ENCODE measurements around the gene SPATC1L. TPM values are rescaled to one million over a fixed set of nuclear protein-coding genes. Genes with fewer than 3 reads are reported as not detected.

SPATC1L gene
- polyA plus RNA-seq, 1 donor from 2014 or later, result 20.6 TPM

GRCh38 chr21:46119144-46119636, 65.1 kb downstream of the SPATC1L start:
- Histone ChIP-seq H3F3A (ENCODE audit: insufficient read depth, low read length, poor library complexity, severe bottlenecking) (no peaks in the 10 kb centered on the region), H3K27me3 (ENCODE audit: insufficient read depth, low read depth, low read length) (no peaks in the 10 kb centered on the region), H3K9me2 (ENCODE audit: insufficient read depth, low read length) (no peaks in the 10 kb centered on the region), H3K36me3 (ENCODE audit: insufficient read depth, low read length) (no peaks in the 10 kb centered on the region), H3K4me3 (ENCODE audit: low read length) (no peak overlapping the region), H3K27ac (ENCODE audit: low read length) (no peak overlapping the region), H3K9ac (ENCODE audit: low read length) (no peak overlapping the region), H3K4me2 (ENCODE audit: low read length) (no peak overlapping the region), H3K79me2 (replicated peaks; ENCODE audit: insufficient read depth, low read length) (no peaks in the 10 kb centered on the region), H4K20me1 (ENCODE audit: insufficient read depth) (no peaks in the 10 kb centered on the region), H2AFZ (ENCODE audit: low read depth, low read length) (no peak overlapping the region), H3K9me3 (ENCODE audit: low read length) (no peaks in the 10 kb centered on the region)
- TF ChIP-seq SMC3 (conservative IDR thresholded peaks at IDR 0.05; ENCODE audit: poor library complexity) (no peak), POLR2AphosphoS5 (IDR thresholded peaks at IDR 0.05) (no peak), MXI1 (conservative IDR thresholded peaks at IDR 0.05; ENCODE audit: poor library complexity, severe bottlenecking) (no peak), REST (IDR thresholded peaks at IDR 0.05; ENCODE audit: borderline replicate concordance) (no peak)

DNA sequence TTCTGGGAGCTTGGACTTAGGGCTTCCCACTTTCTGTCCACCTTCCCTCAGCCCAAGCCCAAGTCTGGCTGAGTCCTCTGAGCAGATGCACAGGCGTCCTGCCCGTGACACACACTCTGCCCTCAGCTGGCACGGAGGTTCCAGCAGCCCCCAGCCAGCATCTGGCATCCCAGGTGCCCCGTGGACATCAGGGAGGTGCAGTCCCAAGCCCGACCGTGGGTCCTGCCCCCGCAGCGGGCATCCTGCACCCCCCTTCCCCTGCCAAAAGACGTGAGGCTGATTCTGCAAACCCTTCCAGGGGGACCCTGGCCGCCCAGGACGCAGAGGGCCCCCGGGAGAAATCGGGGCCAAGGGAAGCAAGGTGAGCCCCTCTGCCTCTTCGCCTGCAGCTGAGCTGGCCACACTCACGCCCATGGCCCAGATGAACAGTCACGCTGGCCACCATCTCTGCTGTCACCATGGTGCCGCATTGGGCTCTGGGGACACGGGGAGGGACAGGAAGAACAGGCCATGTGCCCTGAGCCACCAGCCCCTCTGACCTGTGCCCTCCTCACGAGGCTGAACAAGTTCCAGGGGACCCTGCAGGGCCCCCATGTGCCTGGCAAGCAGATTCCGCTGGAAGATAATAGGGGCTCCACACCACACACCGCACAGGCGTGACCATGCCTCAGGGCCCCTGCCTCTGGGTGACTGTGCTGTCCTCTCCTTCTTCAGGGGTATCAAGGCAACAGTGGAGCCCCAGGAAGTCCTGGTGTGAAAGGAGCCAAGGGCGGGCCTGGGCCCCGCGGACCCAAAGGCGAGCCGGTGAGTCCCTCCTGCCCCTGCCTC, 65.7 kb downstream of the SPATC1L start:
- H3K36me3 ChIP-seq (ENCODE audit: insufficient read depth, low read length), result no peaks in the 10 kb centered on the region
- H3K27me3 ChIP-seq (ENCODE audit: insufficient read depth, low read depth, low read length), result no peaks in the 10 kb centered on the region
- no peak overlapping the region for H3K9ac ChIP-seq (ENCODE audit: low read length)
- no peak overlapping the region for H3K4me2 ChIP-seq (ENCODE audit: low read length)
- TF ChIP-seq CTCF (IDR thresholded peaks at IDR 0.05; ENCODE audit: poor library complexity, severe bottlenecking) (no peak), EP300 (conservative IDR thresholded peaks at IDR 0.05; ENCODE audit: poor library complexity, severe bottlenecking) (no peak), EZH2 (IDR thresholded peaks at IDR 0.05; ENCODE audit: borderline replicate concordance, insufficient read depth, low read length, poor library complexity, severe bottlenecking) (no peak), POLR2AphosphoS5 (IDR thresholded peaks at IDR 0.05) (no peak), TAF1 (IDR thresholded peaks at IDR 0.05; ENCODE audit: low read depth) (no peak), RAD21 (conservative IDR thresholded peaks at IDR 0.05) (no peak), REST (IDR thresholded peaks at IDR 0.05; ENCODE audit: borderline replicate concordance) (no peak), SMC3 (conservative IDR thresholded peaks at IDR 0.05; ENCODE audit: poor library complexity) (no peak), MXI1 (conservative IDR thresholded peaks at IDR 0.05; ENCODE audit: poor library complexity, severe bottlenecking) (no peak)
- H3K27ac ChIP-seq (ENCODE audit: low read length), result no peak overlapping the region
- H3K4me3 ChIP-seq (ENCODE audit: low read length), result no peak overlapping the region
- no peaks in the 10 kb centered on the region for H3K9me2 ChIP-seq (ENCODE audit: insufficient read depth, low read length)
- no peaks in the 10 kb centered on the region for H3F3A ChIP-seq (ENCODE audit: insufficient read depth, low read length, poor library complexity, severe bottlenecking)
- no peaks in the 10 kb centered on the region for H4K20me1 ChIP-seq (ENCODE audit: insufficient read depth)
- H3K9me3 ChIP-seq (ENCODE audit: low read length), result no peaks in the 10 kb centered on the region
- H3K79me2 ChIP-seq (replicated peaks; ENCODE audit: insufficient read depth, low read length), result no peaks in the 10 kb centered on the region
- no peak overlapping the region for H2AFZ ChIP-seq (ENCODE audit: low read depth, low read length)
